Heart left ventricle (tissue), 16 donors: Measurements from ENCODE around the gene EFR3B. TPM values are rescaled to one million over a fixed set of nuclear protein-coding genes. Genes with fewer than 3 reads are reported as not detected.
"Not testable (repeated sequence)": the region's sequence is repeated elsewhere in the genome, so short reads cannot be mapped to it uniquely, and the experiment has no call there.

Experiments
- ATAC-seq, 4 donors: fragments of 200-7000 bp; cut with Tn5 transposase; one replicate each; pipeline ENCODE4 v1.9.1; 2020 to 2022; ENCODE audit warnings: moderate library complexity in 4 of 4, mild to moderate bottlenecking in 3 of 4, moderate number of reproducible peaks in 1 of 4
- DNase-seq, 5 donors: peaks; one replicate each; pipeline ENCODE4 v3.0.0-alpha.2; 2020
- H3K27ac ChIP-seq, 12 donors: fragments of 200-600 bp; sonication (generic) in 4 of 12; one replicate each; pipeline versions ENCODE4 v1.5.0 to v1.8.0; 2016 to 2022; ENCODE audit warnings: mild to moderate bottlenecking in 2 of 12
- H3K27me3 ChIP-seq, 9 donors: fragments of 200-600 bp; sonication (generic) in 2 of 9; one replicate each; pipeline versions ENCODE4 v1.5.1 to v1.8.0; 2016 to 2022; ENCODE audit warnings: mild to moderate bottlenecking in 3 of 9
- H3K36me3 ChIP-seq, 9 donors: fragments of 200-600 bp; sonication (generic) in 2 of 9; one replicate each; pipeline versions ENCODE4 v1.5.0 to v1.8.0; 2018 to 2022; ENCODE audit warnings: mild to moderate bottlenecking in 2 of 9
- H3K4me1 ChIP-seq, 12 donors: fragments of 200-600 bp; sonication (generic) in 4 of 12; one replicate each; pipeline versions ENCODE4 v1.5.0 to v1.8.0; 2016 to 2022; ENCODE audit warnings: mild to moderate bottlenecking in 3 of 12
- H3K4me3 ChIP-seq, 12 donors: fragments of 200-600 bp; sonication (generic) in 4 of 12; one replicate each; pipeline versions ENCODE4 v1.5.0 to v1.8.0; 2017 to 2022; ENCODE audit warnings: mild to moderate bottlenecking in 9 of 12, moderate library complexity in 4 of 12
- H3K9me3 ChIP-seq, 12 donors: fragments of 200-600 bp; sonication (generic) in 4 of 12; one replicate each; pipeline versions ENCODE4 v1.5.0 to v1.8.0; 2016 to 2022; ENCODE audit warnings: mild to moderate bottlenecking in 1 of 12
- CTCF ChIP-seq, 12 donors: fragments of 200-600 bp; sonication (generic) in 4 of 12; IDR thresholded peaks; one replicate each; pipeline versions ENCODE4 v1.5.0 to v1.8.0; 2018 to 2022; ENCODE audit warnings: antibody characterized with exemption in 12 of 12, mild to moderate bottlenecking in 5 of 12
- POLR2A ChIP-seq, 2 donors: fragments of 450-650 bp; IDR thresholded peaks; one replicate each; pipeline ENCODE4 v1.6.1; 2017; ENCODE audit warnings: antibody characterized with exemption in 2 of 2, mild to moderate bottlenecking in 2 of 2, moderate library complexity in 2 of 2
- WGBS, 4 donors: extraction: QIAGEN DNeasy Blood & Tissue Kit in 2 of 4; methylation state at CpG; one replicate each; pipeline versions ENCODE4 v1.1.5 to v1.1.7; 2013 to 2018; 5-methylcytosine and 5-hydroxymethylcytosine counted together
- intact Hi-C, 10 donors: fragments of 100-400 bp; cut with DNase I; formaldehyde crosslinking; loops; one replicate each; pipeline versions ENCODE4 v1.11.1 to v1.14.2; 2022
- polyA plus RNA-seq, 2 donors: library from polyadenylated mRNA; stranded (reverse); fragments of 200-250 nt; gene quantifications; one replicate each; pipeline ENCODE4 v1.2.3, GENCODE V29; 2013
- total RNA-seq, 9 donors: library from RNA; depleted of rRNA in 2 of 9; stranded (reverse); fragments of >200 nt in 2 of 9; fragmentation: NEBNext Ultra II Directional in 3 of 9; extraction: Animal tissue kit (Norgen Biotek cat#: 25700) in 3 of 9; gene quantifications; one replicate each; pipeline versions ENCODE4 v1.1.0 to v1.2.4, GENCODE V29; 2016 to 2023
- donor health status: ischemic (EF 13 %, LVEDD 7.1; RV severe dilation, severe dysfunction).
- donor health status: healthy with polysubstance abuse.
- donor health status: DM: no; HTN: yes; CAD: no.
- donor health status: DM: no; HTN: no; CAD: no.
- donor health status: ischemic (EF 25% LVEDD 6.9; RV normal size, moderate dysfunction).
- donor health status: ischemic (EF 25% LVEDD 5.7; RV mildly dilated, moderate dysfunction).
- donor health status: healthy.
- donor health status: DM: yes; HTN: yes; CAD: no.
- donor health status: ischemic (EF 35%, LVEDD 5.7; RV mildly dilated, moderate dysfunction).
- donor health status: nonischemic (EF 11% LVEDD 7.7; RV severe dilation, severe dysfunction).
- donor health status: DM: yes; HTN: yes; CAD: no.
- donor health status: PGD.
- donor health status: ischemic (EF 29% LVEDD 5.4; RV normal size, mild dysfunction).
- donor health status: nonischemic (EF 23%, LVEDD 6.1; RV moderate dilation, normal function).

EFR3B gene
- total and polyA plus RNA-seq, 11 donors: 1.7 to 13.8 (median 5.5) TPM

- TF ChIP-seq CTCF (IDR thresholded peaks at IDR 0.05): no peak
- no peak for TF ChIP-seq POLR2A (IDR thresholded peaks at IDR 0.05)
- DNase-seq (no peak), ATAC-seq (no peak)
- Histone ChIP-seq H3K4me1 (peaks cover 0 to 11% (median 0%) of the 10 kb centered on the region in 12 donors), H3K27me3 (peaks cover 0 to 26% (median 8%) of the 10 kb centered on the region in 9 donors), H3K9me3 (no peaks in the 10 kb centered on the region), H3K27ac (peak overlapping the region in 1 of 12 donors; percentile 80), H3K4me3 (peak overlapping the region in 5 of 12 donors; percentile 55 to 71 (median 63)), H3K36me3 (no peaks in the 10 kb centered on the region)
- 90 to 97% (median 95%) methylated on average over 8 to 10 of the region's 10 CpGs for WGBS, 4 donors
- intact Hi-C loops: no loop called here
These were observed 118.5 kb downstream of the EFR3B start for GRCh38 chr2:25160376-25160775.

DNA sequence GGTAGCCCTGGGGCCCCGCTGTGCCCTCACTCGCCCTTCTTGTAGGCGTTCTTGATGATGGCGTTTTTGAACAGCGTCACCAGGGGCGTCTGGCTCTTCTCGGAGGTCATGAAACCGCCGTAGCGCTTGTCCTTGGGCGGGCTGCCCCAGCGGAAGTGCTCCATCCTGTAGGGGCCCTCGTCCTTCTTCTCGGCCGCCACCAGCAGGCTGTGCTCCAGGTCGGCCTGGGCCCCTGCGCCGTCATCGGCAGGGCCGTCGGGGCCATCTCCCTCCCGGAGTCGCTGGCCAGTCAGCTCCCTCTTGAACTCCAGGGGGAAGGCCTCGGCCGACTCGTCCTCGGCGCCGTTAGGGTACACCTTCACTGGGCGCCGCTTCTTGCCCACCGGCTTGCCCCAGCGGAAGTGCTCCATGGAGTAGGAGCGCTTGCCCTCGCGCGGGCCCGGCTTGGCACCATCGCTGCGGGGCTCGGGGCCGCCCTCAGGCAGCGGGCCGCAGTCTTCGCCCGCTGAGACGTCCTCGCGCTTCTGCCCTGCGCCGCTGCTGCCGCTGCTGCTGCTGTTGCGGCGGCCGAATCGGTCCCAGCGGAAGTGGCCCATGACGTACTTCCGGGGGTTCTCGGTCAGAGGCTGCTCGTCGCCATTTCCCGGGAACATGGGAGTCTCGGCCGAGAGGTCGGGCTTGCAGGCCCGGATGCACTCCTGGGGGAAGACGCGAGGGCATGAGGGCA, 119.3 kb downstream of the EFR3B start:
- ATAC-seq: peak in 3 of 4 donors; percentile 69 to 83 (median 78)
- intact Hi-C loops: no loop called here
- peak; percentile 63 to 88 (median 75) for DNase-seq
- no peak for TF ChIP-seq CTCF (IDR thresholded peaks at IDR 0.05)
- no peak for TF ChIP-seq POLR2A (IDR thresholded peaks at IDR 0.05)
- WGBS, 4 donors: 34 to 71% (median 51%) methylated on average over 46 to 69 of the region's 69 CpGs
- Histone ChIP-seq H3K27ac (peak overlapping the region; percentile 31 to 89 (median 70)), H3K27me3 (peaks cover 0 to 33% (median 14%) of the 10 kb centered on the region in 9 donors), H3K36me3 (no peaks in the 10 kb centered on the region), H3K4me3 (peak overlapping the region; percentile 28 to 71 (median 54)), H3K4me1 (peaks cover 0 to 11% (median 0%) of the 10 kb centered on the region in 12 donors), H3K9me3 (no peaks in the 10 kb centered on the region)

DNA sequence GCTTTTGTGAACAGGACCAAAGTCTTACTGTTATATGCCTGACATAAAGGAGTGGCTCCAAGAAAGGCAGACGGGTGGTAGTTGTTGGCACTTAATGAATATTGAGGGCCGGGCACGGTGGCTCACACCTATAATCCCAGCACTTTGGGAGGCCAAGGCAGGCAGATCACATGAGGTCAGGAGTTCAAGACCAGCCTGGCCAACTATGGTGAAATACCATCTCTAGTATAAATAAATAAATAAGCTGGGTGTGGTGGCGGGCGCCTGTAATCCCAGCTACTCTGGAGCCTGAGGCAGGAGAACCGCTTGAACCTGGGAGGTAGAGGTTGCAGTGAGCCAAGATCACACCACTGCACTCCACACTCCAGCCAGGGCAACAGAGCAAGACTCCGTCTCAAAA, 120.2 kb downstream of the EFR3B start:
- H3K4me1 ChIP-seq: peaks cover 0 to 11% (median 0%) of the 10 kb centered on the region in 12 donors
- H3K27me3 ChIP-seq: peaks cover 0 to 42% (median 19%) of the 10 kb centered on the region in 9 donors
- H3K9me3 ChIP-seq, DNase-seq, intact Hi-C loops, H3K4me3 ChIP-seq, H3K36me3 ChIP-seq, ATAC-seq: not testable (repeated sequence)
- H3K27ac ChIP-seq: peak overlapping the region in 1 of 12 donors; percentile 80
- whole genome bisulfite sequencing, 4 donors: 95 to 98% (median 98%) methylated on average over 7 of the region's 7 CpGs

DNA sequence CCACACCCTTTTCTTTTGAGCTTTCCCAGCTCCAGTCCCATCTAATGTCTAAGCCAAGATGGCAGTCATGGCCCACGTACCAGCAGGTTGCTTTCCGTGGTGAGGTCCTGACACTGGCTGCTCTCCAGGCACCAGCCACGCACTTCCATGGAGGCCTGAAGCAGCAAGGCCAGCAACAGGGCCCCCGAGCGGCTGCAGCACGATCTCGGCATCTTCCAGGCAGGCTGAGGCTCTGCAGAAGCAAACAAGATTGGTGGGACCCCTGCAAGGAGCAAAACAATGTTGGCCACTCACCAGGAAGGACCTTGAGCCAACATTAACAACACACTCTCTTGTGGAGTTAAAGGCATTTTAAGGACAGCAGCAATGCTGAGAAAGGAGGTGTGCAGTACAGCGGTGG, 122.7 kb downstream of the EFR3B start:
- H3K27me3 ChIP-seq: peaks cover 16 to 67% (median 44%) of the 10 kb centered on the region in 9 donors
- 47 to 63% (median 52%) methylated on average over 8 of the region's 8 CpGs for WGBS, 4 donors
- TF ChIP-seq POLR2A (IDR thresholded peaks at IDR 0.05): no peak
- no peak for TF ChIP-seq CTCF (IDR thresholded peaks at IDR 0.05)
- no peak overlapping the region for H3K27ac ChIP-seq
- no peaks in the 10 kb centered on the region for H3K36me3 ChIP-seq
- ATAC-seq (no peak), DNase-seq (no peak)
- peaks cover 0 to 20% (median 12%) of the 10 kb centered on the region in 12 donors for H3K4me1 ChIP-seq
- intact Hi-C loops: no loop called here
- no peak overlapping the region for H3K4me3 ChIP-seq
- no peaks in the 10 kb centered on the region for H3K9me3 ChIP-seq
